Daoy (cell line): Measurements from ENCODE around the gene GNB5. TPM values are rescaled to one million over a fixed set of nuclear protein-coding genes. Genes with fewer than 3 reads are reported as not detected.
"Not testable (repeated sequence)": the region's sequence is repeated elsewhere in the genome, so short reads cannot be mapped to it uniquely, and the experiment has no call there.

Experiments
- DNase-seq: peaks from one replicate; pipeline ENCODE4 v3.0.0-alpha.2; 2015; ENCODE audit warnings: low read depth
- total RNA-seq: library from RNA; depleted of rRNA; stranded (reverse); fragments of >200 nt; shearing (Covaris generic); gene quantifications from 2 replicates; pipeline ENCODE4 v1.2.3, GENCODE V29; 2014

The GNB5 gene
- total RNA-seq, 1 experiment from 2014 or later, result 35.4 TPM

- no peak for DNase-seq
Measured at GRCh38 chr15:52113708-52114107, 77.5 kb downstream of the GNB5 start.

- no peak for DNase-seq
Measured at GRCh38 chr15:52113235-52113634, 78.0 kb downstream of the GNB5 start.

- DNase-seq, result no peak
Measured at GRCh38 chr15:52112203-52112750, 78.9 kb downstream of the GNB5 start.

GRCh38 chr15:52111517-52112202 lies 79.5 kb downstream of the GNB5 start:
- no peak for DNase-seq

GRCh38 chr15:52109559-52110451 lies 81.4 kb downstream of the GNB5 start:
- no peak for DNase-seq

- DNase-seq, result no peak
Measured at GRCh38 chr15:52107238-52107637, 84.0 kb downstream of the GNB5 start.

- no peak for DNase-seq
Measured at GRCh38 chr15:52106641-52107040, 84.6 kb downstream of the GNB5 start.

GRCh38 chr15:52105846-52106245 lies 85.3 kb downstream of the GNB5 start:
- no peak for DNase-seq

- no peak for DNase-seq
Measured at GRCh38 chr15:52104532-52105004, 86.6 kb downstream of the GNB5 start.

- peak; percentile 99 for DNase-seq
Measured at GRCh38 chr15:52103217-52104207, 87.7 kb downstream of the GNB5 start.

- peak; percentile 70 for DNase-seq
Measured at GRCh38 chr15:52102463-52102862, 88.7 kb downstream of the GNB5 start.

- no peak for DNase-seq
Measured at GRCh38 chr15:52101542-52102323, 89.5 kb downstream of the GNB5 start.

GRCh38 chr15:52100807-52101442 lies 90.3 kb downstream of the GNB5 start:
- peak; percentile 99 for DNase-seq

- peak; percentile 41 for DNase-seq
Measured at GRCh38 chr15:52099651-52100272, 91.4 kb downstream of the GNB5 start.

- no peak for DNase-seq
Measured at GRCh38 chr15:52098323-52098722, 92.9 kb downstream of the GNB5 start.

- no peak for DNase-seq
Measured at GRCh38 chr15:52097180-52097579, 94.0 kb downstream of the GNB5 start.

- not testable (repeated sequence) for DNase-seq
Measured at GRCh38 chr15:52096536-52096935, 94.7 kb downstream of the GNB5 start.

- peak; percentile 76 for DNase-seq
Measured at GRCh38 chr15:52095597-52096262, 95.5 kb downstream of the GNB5 start.
